GM23338 (cell line): ENCODE results near the gene CACNA1A. TPM values are rescaled to one million over a fixed set of nuclear protein-coding genes. Genes with fewer than 3 reads are reported as not detected.

Experiments
- ATAC-seq: fragments of 200-7000 bp; cut with Tn5 transposase; 3 replicates; pipeline ENCODE4 v1.9.1; 2020
- DNase-seq: peaks from one replicate; pipeline ENCODE4 v3.0.0-alpha.2; 2015; ENCODE audit warnings: low spot score
- H2AFZ ChIP-seq: fragments of 200-600 bp; sonication (generic); 2 replicates; pipeline ENCODE4 v1.8.0; 2016; ENCODE audit warnings: antibody characterized with exemption, mild to moderate bottlenecking, moderate library complexity
- H3F3A ChIP-seq: fragments of 200-600 bp; sonication (generic); replicated peaks from 2 replicates; pipeline ENCODE4 v1.8.0; 2017; ENCODE audit warnings: antibody characterized with exemption, mixed run types, low read depth
- H3K27ac ChIP-seq: fragments of 200-600 bp; sonication (generic); 2 replicates; pipeline ENCODE4 v1.6.1; 2016; ENCODE audit warnings: low read depth
- H3K27me3 ChIP-seq: fragments of 200-600 bp; sonication (generic); 2 replicates; pipeline ENCODE4 v1.8.0; 2016; ENCODE audit warnings: mild to moderate bottlenecking, mixed run types, moderate library complexity; ENCODE audit not compliant: insufficient read depth
- H3K36me3 ChIP-seq: fragments of 200-600 bp; sonication (generic); 2 replicates; pipeline ENCODE4 v1.8.0; 2016; ENCODE audit warnings: mild to moderate bottlenecking; ENCODE audit not compliant: insufficient read depth
- H3K4me1 ChIP-seq: fragments of 200-600 bp; sonication (generic); 2 replicates; pipeline ENCODE4 v1.8.0; 2016; ENCODE audit warnings: mild to moderate bottlenecking, moderate library complexity; ENCODE audit not compliant: insufficient read depth
- H3K4me2 ChIP-seq: fragments of 200-600 bp; sonication (generic); 2 replicates; pipeline ENCODE4 v1.7.1; 2017; ENCODE audit warnings: mixed run types
- H3K4me3 ChIP-seq: fragments of 200-600 bp; sonication (generic); 2 replicates; pipeline ENCODE4 v1.6.1; 2016; ENCODE audit warnings: mixed run types
- H3K79me2 ChIP-seq: fragments of 200-600 bp; sonication (generic); replicated peaks from 2 replicates; pipeline ENCODE4 v1.8.0; 2017; ENCODE audit warnings: mild to moderate bottlenecking; ENCODE audit not compliant: insufficient read depth
- H3K9me2 ChIP-seq: fragments of 200-600 bp; sonication (generic); 2 replicates; pipeline ENCODE4 v1.8.0; 2017; ENCODE audit not compliant: insufficient read depth
- H4K20me1 ChIP-seq: fragments of 200-600 bp; sonication (generic); replicated peaks from 2 replicates; pipeline ENCODE4 v1.8.0; 2017; ENCODE audit warnings: mild to moderate bottlenecking; ENCODE audit not compliant: insufficient read depth
- H3K27ac Mint-ChIP-seq: 2 replicates; pipeline ENCODE4 v1.8.0; 2020; ENCODE audit warnings: inconsistent platforms, mild to moderate bottlenecking, moderate library complexity, mixed read lengths
- H3K27me3 Mint-ChIP-seq: 3 replicates; pipeline ENCODE4 v1.8.0; 2022; ENCODE audit warnings: low read depth, mild to moderate bottlenecking, moderate library complexity, mixed read lengths, inconsistent platforms; ENCODE audit not compliant: insufficient read depth, poor library complexity
- H3K36me3 Mint-ChIP-seq: 3 replicates; pipeline ENCODE4 v1.8.0; 2021; ENCODE audit warnings: low read depth, mild to moderate bottlenecking, inconsistent platforms, moderate library complexity, mixed read lengths
- H3K4me1 Mint-ChIP-seq: 3 replicates; pipeline ENCODE4 v1.8.0; 2020; ENCODE audit warnings: mild to moderate bottlenecking, inconsistent platforms, mixed read lengths
- H3K4me3 Mint-ChIP-seq: 3 replicates; pipeline ENCODE4 v1.8.0; 2021; ENCODE audit warnings: moderate library complexity, mild to moderate bottlenecking, inconsistent platforms, mixed read lengths
- H3K9me3 Mint-ChIP-seq: 3 replicates; pipeline ENCODE4 v1.8.0; 2020; ENCODE audit warnings: moderate library complexity, mild to moderate bottlenecking, inconsistent platforms, mixed read lengths
- CTCF ChIP-seq, 2 experiments: fragments of 200-600 bp in 1 of 2; sonication (generic) in 1 of 2; conservative IDR thresholded peaks; 2 replicates each; pipeline versions ENCODE4 v1.5.1 to v1.6.1; 2016 to 2017; ENCODE audit warnings: antibody characterized with exemption in 2 of 2, low read depth in 2 of 2, mild to moderate bottlenecking in 2 of 2, moderate library complexity in 1 of 2
- ETS1 ChIP-seq: IDR thresholded peaks from 2 replicates; pipeline ENCODE4 v1.6.1; 2016; ENCODE audit warnings: antibody characterized with exemption
- NANOG ChIP-seq: IDR thresholded peaks from 2 replicates; pipeline ENCODE4 v1.6.1; 2016; ENCODE audit warnings: antibody characterized with exemption, borderline replicate concordance
- POLR2AphosphoS5 ChIP-seq: IDR thresholded peaks from 2 replicates; pipeline ENCODE4 v1.6.1; 2016; ENCODE audit warnings: antibody characterized with exemption, low read depth
- polyA plus RNA-seq: library from polyadenylated mRNA; unstranded; fragments of >200 nt; fragmentation: Nextera tagmentation; extraction: Ambion mirVana; gene quantifications from 2 replicates; pipeline ENCODE4 v1.2.1, GENCODE V29; 2016
- total RNA-seq: library from RNA; depleted of rRNA; stranded (reverse); fragments of >200 nt; shearing (Covaris generic); gene quantifications from 2 replicates; pipeline ENCODE4 v1.2.3, GENCODE V29; 2014

CACNA1A gene
- total and polyA plus RNA-seq, 2 experiments from 2014 or later, result 7.4 to 20.3 TPM

- ATAC-seq, result peak; percentile 29
- Mint-ChIP-seq H3K36me3 (peaks cover 3% of the 10 kb centered on the region; the same call in 1 of the 3 replicates), H3K9me3 (no peaks in the 10 kb centered on the region), H3K4me1 (peaks cover 29% of the 10 kb centered on the region), H3K27me3 (peaks cover 21% of the 10 kb centered on the region), H3K27ac (0 out of 2 replicates have a peak overlapping the region, but pooled peaks have one; percentile 12), H3K4me3 (peak overlapping the region; percentile 87)
- peaks cover 8% of the 10 kb centered on the region for H4K20me1 ChIP-seq
- no peaks in the 10 kb centered on the region for H3K36me3 ChIP-seq
- DNase-seq, result peak; percentile 80
- H3K4me1 ChIP-seq, result peaks cover 19% of the 10 kb centered on the region
- 0 out of 2 replicates have a peak overlapping the region, but pooled peaks have one; percentile 5 for H3K27ac ChIP-seq
- 0 out of 2 replicates have a peak, but pooled peaks have one; percentile 32 for TF ChIP-seq POLR2AphosphoS5
- no peak for TF ChIP-seq ETS1
- TF ChIP-seq CTCF (conservative IDR thresholded peaks at IDR 0.05; ENCODE audit: low read depth in 2 of 2), result no peak
- peak overlapping the region; percentile 96 for H3K4me3 ChIP-seq
- H3F3A ChIP-seq, result no peaks in the 10 kb centered on the region
- peak overlapping the region; percentile 91 for H3K4me2 ChIP-seq
- peaks cover 7% of the 10 kb centered on the region; the same call in 1 of the 2 replicates for H3K79me2 ChIP-seq
- peak overlapping the region; percentile 78 for H2AFZ ChIP-seq
- H3K27me3 ChIP-seq, result peaks cover 30% of the 10 kb centered on the region
- H3K9me2 ChIP-seq, result no peaks in the 10 kb centered on the region
Measured at GRCh38 chr19:13507053-13507611, 853 bp upstream of the CACNA1A start.

- Histone ChIP-seq H3K4me1 (peaks cover 19% of the 10 kb centered on the region), H2AFZ (peak overlapping the region; percentile 88; the same call in 1 of the 2 replicates), H3K4me2 (peak overlapping the region; percentile 91), H3F3A (no peaks in the 10 kb centered on the region), H3K4me3 (peak overlapping the region; percentile 96), H3K79me2 (peaks cover 7% of the 10 kb centered on the region; the same call in 1 of the 2 replicates), H3K27ac (no peak overlapping the region), H4K20me1 (peaks cover 17% of the 10 kb centered on the region), H3K27me3 (peaks cover 30% of the 10 kb centered on the region), H3K9me2 (no peaks in the 10 kb centered on the region), H3K36me3 (0 out of 2 replicates have a peak, but pooled peaks cover 3% of the 10 kb centered on the region)
- DNase-seq (peak; percentile 73), ATAC-seq (peak; percentile 63)
- Mint-ChIP-seq H3K27me3 (peaks cover 21% of the 10 kb centered on the region), H3K36me3 (peaks cover 13% of the 10 kb centered on the region; the same call in 2 of the 3 replicates), H3K4me1 (peaks cover 29% of the 10 kb centered on the region), H3K4me3 (peak overlapping the region; percentile 87), H3K9me3 (no peaks in the 10 kb centered on the region), H3K27ac (no peak overlapping the region)
- TF ChIP-seq POLR2AphosphoS5 (peak; percentile 73), NANOG (no peak)
Measured at GRCh38 chr19:13505761-13506470, 363 bp downstream of the CACNA1A start.
